Stimulated activated CD8-positive, alpha-beta memory T cell treated with anti-CD3 and anti-CD28 coated beads, Interleukin-12 subunit alpha, Interleukin-12 subunit beta, amount 100 ng/mL, for 1 hour (primary cell): Measurements from ENCODE around the gene AFMID.
"Not testable (repeated sequence)": the region's sequence is repeated elsewhere in the genome, so short reads cannot be mapped to it uniquely, and the experiment has no call there.

ENCODE experiments used
- DNase-seq: peaks from one replicate; pipeline ENCODE4 v3.0.0-alpha.2; 2020; ENCODE audit warnings: low read depth

Gene AFMID

GRCh38 chr17:78154903-78155811, 32.0 kb upstream of the AFMID start:
- DNase-seq = no peak

GRCh38 chr17:78159575-78160158, 27.5 kb upstream of the AFMID start:
- DNase-seq = no peak

DNA sequence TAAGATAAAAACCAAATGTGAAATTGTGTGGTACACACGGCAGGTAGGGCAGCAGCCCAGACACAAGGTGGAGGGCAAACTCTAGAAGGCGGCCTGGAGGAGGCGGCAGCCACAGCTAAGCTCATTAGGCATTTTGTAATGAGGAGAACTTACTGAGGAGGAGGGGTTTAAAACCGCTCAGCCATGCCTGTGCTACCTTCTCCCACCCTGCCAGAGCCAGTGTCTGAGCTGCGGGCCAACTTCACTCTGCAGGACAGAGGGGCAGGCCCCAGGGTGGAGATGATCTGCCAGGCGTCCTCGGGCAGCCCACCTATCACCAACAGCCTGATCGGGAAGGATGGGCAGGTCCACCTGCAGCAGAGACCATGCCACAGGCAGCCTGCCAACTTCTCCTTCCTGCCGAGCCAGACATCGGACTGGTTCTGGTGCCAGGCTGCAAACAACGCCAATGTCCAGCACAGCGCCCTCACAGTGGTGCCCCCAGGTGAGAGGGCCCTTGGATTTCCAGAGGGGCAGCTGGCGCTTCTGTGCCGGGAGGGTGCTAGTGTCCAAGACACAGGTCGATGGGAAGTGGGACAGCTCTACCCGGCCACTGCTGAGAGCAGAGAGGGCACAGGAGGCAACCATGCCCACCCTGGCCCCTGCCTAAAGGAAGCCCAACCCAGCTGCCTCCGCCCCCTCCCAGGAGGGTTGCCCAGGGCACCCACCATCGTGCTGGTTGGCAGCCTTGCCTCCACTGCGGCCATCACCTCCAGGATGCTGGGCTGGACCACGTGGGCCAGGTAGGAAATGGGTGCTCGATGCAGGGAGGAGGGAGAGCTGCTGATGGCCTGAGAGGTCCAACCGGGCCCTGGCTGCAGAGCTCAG, 23.0 kb upstream of the AFMID start:
- no peak for DNase-seq

DNA sequence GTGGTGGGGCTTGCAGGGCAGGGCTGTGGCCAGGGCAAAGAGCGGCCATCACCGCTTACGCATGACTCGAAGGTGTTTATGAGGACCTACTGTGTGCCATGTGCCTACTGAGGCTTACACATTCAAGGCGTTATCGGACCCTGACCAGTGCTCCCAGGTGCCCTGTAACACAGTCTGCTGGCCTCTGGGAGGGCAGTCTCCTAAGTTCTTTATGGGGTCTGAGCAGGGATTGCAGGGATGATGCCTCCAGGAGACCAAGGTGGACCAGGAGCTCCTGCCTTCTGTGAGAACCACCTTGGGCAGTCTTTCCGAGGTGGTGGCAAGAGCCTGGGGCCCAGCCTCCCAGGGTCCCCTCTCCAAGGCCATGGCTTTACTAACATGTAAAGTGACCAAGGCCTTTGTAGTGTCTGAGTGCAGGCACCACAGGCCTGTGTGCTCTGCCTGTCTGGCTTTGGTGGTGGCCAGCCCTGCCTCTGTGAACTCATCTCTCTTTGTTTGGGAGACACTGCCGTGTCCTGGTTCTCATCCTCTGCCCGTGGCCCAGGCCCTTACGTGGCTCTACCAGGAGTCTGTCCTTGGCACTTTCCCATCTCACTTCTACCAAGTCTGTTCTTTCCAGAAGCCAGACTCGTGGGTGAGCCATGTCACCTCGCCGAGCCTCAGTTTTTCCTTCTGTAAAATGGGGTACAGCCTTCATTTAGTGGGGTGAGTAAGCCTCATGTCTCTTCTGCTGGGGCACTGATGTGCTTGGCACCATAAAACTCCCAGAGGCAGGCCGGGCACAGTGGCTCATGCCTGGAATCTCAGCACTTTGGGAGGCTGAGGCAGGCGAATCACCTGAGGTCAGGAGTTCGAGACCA, 22.2 kb upstream of the AFMID start:
- no peak for DNase-seq

DNA sequence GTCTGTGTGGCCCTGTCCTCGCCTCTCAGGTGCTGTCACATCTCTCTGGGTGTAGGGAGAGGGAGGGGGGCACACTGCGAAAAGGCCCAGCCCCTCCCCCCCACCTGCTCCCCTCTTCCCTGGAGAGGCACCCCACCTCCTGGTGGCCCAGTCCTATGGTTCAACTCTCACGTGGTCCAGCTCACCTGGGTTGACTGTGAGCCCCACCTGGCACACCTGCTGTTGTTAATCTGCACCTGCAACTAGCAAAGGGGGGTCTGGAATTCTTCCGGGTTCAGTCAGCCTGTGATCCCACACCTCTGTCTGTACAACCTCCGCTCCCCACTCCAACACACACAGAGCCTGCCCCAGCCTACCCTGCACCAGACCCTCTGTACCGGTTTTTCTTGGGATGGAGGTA, 20.7 kb upstream of the AFMID start:
- DNase-seq = no peak

DNA sequence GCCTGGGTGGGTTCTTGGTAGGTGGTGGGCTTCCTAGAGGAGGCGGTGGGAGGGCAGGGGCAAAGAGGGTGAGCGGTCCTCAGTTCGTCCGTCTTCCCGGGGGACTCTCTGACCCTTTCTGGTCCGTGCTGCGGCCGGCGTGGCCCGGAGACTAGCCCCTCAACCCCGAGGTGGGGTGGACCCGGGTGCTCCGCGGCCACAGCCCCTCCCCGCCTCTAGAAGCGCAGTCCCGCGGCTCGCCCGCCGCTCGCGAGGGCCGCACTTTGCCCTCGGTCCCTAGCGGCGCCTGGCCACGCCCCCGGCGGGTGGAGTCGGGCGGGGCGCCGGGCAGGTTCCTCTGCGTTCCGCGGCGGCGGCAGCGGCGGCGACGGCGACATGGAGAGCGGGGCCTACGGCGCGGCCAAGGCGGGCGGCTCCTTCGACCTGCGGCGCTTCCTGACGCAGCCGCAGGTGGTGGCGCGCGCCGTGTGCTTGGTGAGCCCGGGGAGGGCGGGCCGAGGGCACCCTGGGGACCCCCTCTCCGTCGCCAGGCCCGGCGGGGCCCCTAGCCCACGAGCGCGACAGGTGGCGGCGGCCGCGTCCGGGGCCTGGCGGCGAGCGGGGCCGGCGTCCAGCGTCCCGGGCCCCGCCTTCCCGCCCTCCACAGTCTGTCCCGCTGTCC, 18.8 kb upstream of the AFMID start, which contains the start of gene SYNGR2:
Gene SYNGR2, plus strand, starts transcription at position 340 of the 661 bp plus-strand sequence. Its CDS starts 36 bp downstream, at position 376.
- peak; percentile 71 for DNase-seq

GRCh38 chr17:78168903-78169793, 18.0 kb upstream of the AFMID start:
- DNase-seq = no peak

GRCh38 chr17:78170692-78171590, 16.2 kb upstream of the AFMID start:
- DNase-seq = no peak

DNA sequence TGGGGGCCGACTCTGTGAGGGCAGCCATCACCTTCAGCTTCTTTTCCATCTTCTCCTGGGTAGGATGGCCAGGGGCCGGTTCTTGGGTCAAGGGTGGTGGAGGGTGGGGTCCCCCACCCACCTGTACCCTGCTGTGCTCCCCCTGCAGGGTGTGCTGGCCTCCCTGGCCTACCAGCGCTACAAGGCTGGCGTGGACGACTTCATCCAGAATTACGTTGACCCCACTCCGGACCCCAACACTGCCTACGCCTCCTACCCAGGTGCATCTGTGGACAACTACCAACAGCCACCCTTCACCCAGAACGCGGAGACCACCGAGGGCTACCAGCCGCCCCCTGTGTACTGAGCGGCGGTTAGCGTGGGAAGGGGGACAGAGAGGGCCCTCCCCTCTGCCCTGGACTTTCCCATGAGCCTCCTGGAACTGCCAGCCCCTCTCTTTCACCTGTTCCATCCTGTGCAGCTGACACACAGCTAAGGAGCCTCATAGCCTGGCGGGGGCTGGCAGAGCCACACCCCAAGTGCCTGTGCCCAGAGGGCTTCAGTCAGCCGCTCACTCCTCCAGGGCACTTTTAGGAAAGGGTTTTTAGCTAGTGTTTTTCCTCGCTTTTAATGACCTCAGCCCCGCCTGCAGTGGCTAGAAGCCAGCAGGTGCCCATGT, 15.4 kb upstream of the AFMID start:
- not testable (repeated sequence) for DNase-seq

DNA sequence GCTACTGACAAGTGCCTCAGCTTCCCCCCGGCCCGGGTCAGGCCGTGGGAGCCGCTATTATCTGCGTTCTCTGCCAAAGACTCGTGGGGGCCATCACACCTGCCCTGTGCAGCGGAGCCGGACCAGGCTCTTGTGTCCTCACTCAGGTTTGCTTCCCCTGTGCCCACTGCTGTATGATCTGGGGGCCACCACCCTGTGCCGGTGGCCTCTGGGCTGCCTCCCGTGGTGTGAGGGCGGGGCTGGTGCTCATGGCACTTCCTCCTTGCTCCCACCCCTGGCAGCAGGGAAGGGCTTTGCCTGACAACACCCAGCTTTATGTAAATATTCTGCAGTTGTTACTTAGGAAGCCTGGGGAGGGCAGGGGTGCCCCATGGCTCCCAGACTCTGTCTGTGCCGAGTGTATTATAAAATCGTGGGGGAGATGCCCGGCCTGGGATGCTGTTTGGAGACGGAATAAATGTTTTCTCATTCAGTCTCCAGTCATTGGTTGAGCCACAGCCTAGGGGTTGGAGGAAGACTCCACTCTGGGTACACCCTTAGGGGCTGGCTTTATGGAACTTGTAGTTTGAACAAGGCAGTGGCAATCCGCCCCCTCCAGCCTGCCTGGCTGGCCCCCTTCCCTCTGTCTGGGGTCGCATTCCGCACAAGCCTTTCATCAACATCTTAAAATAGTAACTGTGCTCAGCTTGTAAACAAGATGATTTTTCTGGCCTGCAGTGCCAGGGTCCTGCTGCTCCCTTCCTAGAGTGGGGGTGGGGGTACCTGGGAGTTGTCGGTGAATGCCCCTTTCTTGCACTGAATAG, 14.7 kb upstream of the AFMID start:
- no peak for DNase-seq

GRCh38 chr17:78173097-78173715, 14.0 kb upstream of the AFMID start:
- no peak for DNase-seq

GRCh38 chr17:78174346-78174869, 12.8 kb upstream of the AFMID start:
- no peak for DNase-seq

GRCh38 chr17:78174870-78175642, 12.1 kb upstream of the AFMID start:
- no peak for DNase-seq

DNA sequence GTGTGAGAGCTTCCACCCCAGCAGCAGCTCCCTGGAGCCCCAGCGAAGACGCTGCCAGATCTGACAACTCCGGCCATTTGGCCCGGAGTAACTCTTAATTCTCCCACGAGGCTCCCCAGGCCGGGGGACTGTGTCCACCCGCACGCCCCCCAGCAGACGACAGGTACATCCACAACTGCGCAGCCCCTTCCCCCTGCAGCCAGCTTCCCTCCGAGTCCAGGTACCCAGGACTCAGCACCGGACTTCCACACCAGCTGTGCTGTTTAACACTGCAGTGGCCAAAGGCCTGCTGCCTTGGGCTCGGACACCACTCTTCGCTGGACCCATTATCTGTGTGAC, 11.6 kb upstream of the AFMID start:
- no peak for DNase-seq

DNA sequence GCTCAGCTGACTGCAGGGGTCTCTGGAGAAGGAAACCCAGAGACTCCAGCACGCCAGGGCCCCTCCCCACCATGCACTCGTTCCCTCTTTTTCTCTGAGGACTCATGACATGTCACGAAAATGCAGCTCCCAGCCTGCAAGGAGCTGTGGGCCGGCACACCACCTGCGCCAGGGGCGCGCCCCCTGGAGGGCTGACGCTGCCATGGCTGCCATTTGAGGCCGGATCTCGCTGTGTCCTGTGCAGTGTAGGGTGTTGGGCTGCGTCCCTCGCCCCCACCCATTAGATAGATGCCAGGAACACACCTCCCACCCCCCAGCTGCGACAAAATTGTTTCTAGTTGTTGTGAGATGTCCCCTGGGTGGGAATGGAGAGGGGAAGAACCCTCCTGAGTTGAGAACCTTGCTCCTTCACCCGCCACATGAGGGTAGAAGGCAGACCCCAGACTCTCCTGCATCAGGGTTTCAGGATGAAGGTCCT, 10.6 kb upstream of the AFMID start:
- DNase-seq = peak; percentile 59

- DNase-seq = no peak
Measured at GRCh38 chr17:78179372-78179771, 7.8 kb upstream of the AFMID start.
